Smooth muscle cell (in vitro differentiated cells): ENCODE measurements around the gene RAPGEF1. TPM values are rescaled to one million over a fixed set of nuclear protein-coding genes. Genes with fewer than 3 reads are reported as not detected.

Source experiments
- DNase-seq: peaks from one replicate; lab custom pipeline; 2025; ENCODE audit not compliant: unreplicated experiment; lab: John Stamatoyannopoulos, UW
- H2AFZ ChIP-seq: fragments of 200-600 bp; sonication (generic); 2 replicates; pipeline ENCODE4 v1.6.0; 2016; ENCODE audit warnings: antibody characterized with exemption, low read depth, mild to moderate bottlenecking
- H3F3A ChIP-seq: fragments of 200-600 bp; sonication (generic); 2 replicates; pipeline ENCODE4 v1.6.0; 2017; ENCODE audit warnings: antibody characterized with exemption, low read depth
- H3K27ac ChIP-seq: fragments of 200-600 bp; sonication (generic); 2 replicates; pipeline ENCODE4 v1.5.1; 2016; ENCODE audit warnings: low read depth, mild to moderate bottlenecking
- H3K27me3 ChIP-seq: fragments of 200-600 bp; sonication (generic); 2 replicates; pipeline ENCODE4 v1.6.1; 2016; ENCODE audit warnings: low read depth, mild to moderate bottlenecking
- H3K36me3 ChIP-seq: fragments of 200-600 bp; sonication (generic); 2 replicates; pipeline ENCODE4 v1.5.1; 2016; ENCODE audit warnings: low read depth
- H3K4me1 ChIP-seq: fragments of 200-600 bp; sonication (generic); 2 replicates; pipeline ENCODE4 v1.5.1; 2016; ENCODE audit warnings: low read depth
- H3K4me2 ChIP-seq: fragments of 200-600 bp; sonication (generic); 2 replicates; pipeline ENCODE4 v1.6.0; 2016; ENCODE audit warnings: mild to moderate bottlenecking
- H3K4me3 ChIP-seq: fragments of 200-600 bp; sonication (generic); 2 replicates; pipeline ENCODE4 v1.5.1; 2016; ENCODE audit warnings: mild to moderate bottlenecking
- H3K79me2 ChIP-seq: fragments of 200-600 bp; sonication (generic); 2 replicates; pipeline ENCODE4 v1.6.0; 2016; ENCODE audit warnings: low read depth, mild to moderate bottlenecking
- H3K9ac ChIP-seq: fragments of 200-600 bp; sonication (generic); 2 replicates; pipeline ENCODE4 v1.6.0; 2016; ENCODE audit warnings: low read depth
- H3K9me3 ChIP-seq: fragments of 200-600 bp; sonication (generic); replicated peaks from 2 replicates; pipeline ENCODE4 v1.5.1; 2016; ENCODE audit warnings: low read depth
- H4K20me1 ChIP-seq: fragments of 200-600 bp; sonication (generic); 2 replicates; pipeline ENCODE4 v1.6.0; 2016; ENCODE audit warnings: low read depth
- CTCF ChIP-seq: fragments of 200-600 bp; sonication (generic); IDR thresholded peaks from 2 replicates; pipeline ENCODE4 v1.5.1; 2017; ENCODE audit warnings: borderline replicate concordance, mild to moderate bottlenecking, antibody characterized with exemption; ENCODE audit not compliant: insufficient read depth, poor library complexity, severe bottlenecking
- WGBS: methylation state at CpG from one replicate; pipeline ENCODE4 v1.1.7; 2016; ENCODE audit warnings: low lambda C conversion rate; 5-methylcytosine and 5-hydroxymethylcytosine counted together
- polyA plus RNA-seq: library from polyadenylated mRNA; unstranded; fragments of >200 nt; fragmentation: Nextera tagmentation; extraction: Ambion mirVana; gene quantifications from 2 replicates; pipeline ENCODE4 v1.2.1, GENCODE V29; 2016
- total RNA-seq: library from RNA; depleted of rRNA; stranded (reverse); fragments of >200 nt; gene quantifications from 2 replicates; pipeline ENCODE4 v1.2.3, GENCODE V29; 2014

Gene RAPGEF1
- total and polyA plus RNA-seq, 2 experiments from 2014 or later: 16.4 to 17.8 TPM

- DNase-seq: no peak
- TF ChIP-seq CTCF: no peak
- H4K20me1 ChIP-seq: peaks cover 35% of the 10 kb centered on the region
- peaks cover 18% of the 10 kb centered on the region for H3K4me1 ChIP-seq
- peaks cover 17% of the 10 kb centered on the region for H3F3A ChIP-seq
- no peaks in the 10 kb centered on the region for H3K27me3 ChIP-seq
- H2AFZ ChIP-seq: no peak overlapping the region
- H3K4me3 ChIP-seq: no peak overlapping the region
- H3K4me2 ChIP-seq: no peak overlapping the region
- WGBS: 93% methylated on average over 5 of the region's 5 CpGs
- no peak overlapping the region for H3K27ac ChIP-seq
- no peaks in the 10 kb centered on the region for H3K36me3 ChIP-seq
- H3K79me2 ChIP-seq: peaks cover 59% of the 10 kb centered on the region
- no peaks in the 10 kb centered on the region for H3K9me3 ChIP-seq
- no peak overlapping the region for H3K9ac ChIP-seq
Measured at GRCh38 chr9:131715906-131716305, 24.0 kb downstream of the RAPGEF1 start.

- Histone ChIP-seq H4K20me1 (peaks cover 32% of the 10 kb centered on the region), H3K4me3 (no peak overlapping the region), H3K27ac (peak overlapping the region; percentile 89), H3K4me1 (peaks cover 18% of the 10 kb centered on the region), H3K79me2 (peaks cover 55% of the 10 kb centered on the region), H3K9me3 (no peaks in the 10 kb centered on the region), H3K27me3 (no peaks in the 10 kb centered on the region), H3K9ac (no peak overlapping the region), H3F3A (peaks cover 23% of the 10 kb centered on the region), H3K36me3 (no peaks in the 10 kb centered on the region), H2AFZ (no peak overlapping the region), H3K4me2 (no peak overlapping the region)
- no peak for DNase-seq
- 84% methylated on average over 9 of the region's 9 CpGs for WGBS
- TF ChIP-seq CTCF: no peak
Measured at GRCh38 chr9:131714821-131715220, 25.1 kb downstream of the RAPGEF1 start.

- no peak for TF ChIP-seq CTCF
- no peaks in the 10 kb centered on the region for H3K36me3 ChIP-seq
- 22% methylated on average over 10 of the region's 10 CpGs for WGBS
- H3K9me3 ChIP-seq: no peaks in the 10 kb centered on the region
- peak overlapping the region; percentile 51 for H2AFZ ChIP-seq
- peak overlapping the region; percentile 72 for H3K4me2 ChIP-seq
- peaks cover 18% of the 10 kb centered on the region for H3K4me1 ChIP-seq
- peaks cover 55% of the 10 kb centered on the region for H3K79me2 ChIP-seq
- H3K9ac ChIP-seq: peak overlapping the region; percentile 47
- H3K27ac ChIP-seq: peak overlapping the region; percentile 89
- no peak for DNase-seq
- H4K20me1 ChIP-seq: peaks cover 34% of the 10 kb centered on the region
- H3F3A ChIP-seq: peaks cover 29% of the 10 kb centered on the region
- no peaks in the 10 kb centered on the region for H3K27me3 ChIP-seq
- H3K4me3 ChIP-seq: no peak overlapping the region
Measured at GRCh38 chr9:131714161-131714646, 25.7 kb downstream of the RAPGEF1 start.

- Histone ChIP-seq H3K9me3 (no peaks in the 10 kb centered on the region), H3K27ac (peak overlapping the region; percentile 89), H3F3A (peaks cover 30% of the 10 kb centered on the region)
Measured at GRCh38 chr9:131713016-131713415, 26.9 kb downstream of the RAPGEF1 start.

More at GRCh38 chr9:131713016-131713415, 26.9 kb downstream of the RAPGEF1 start:
- H3K9ac ChIP-seq: peak overlapping the region; percentile 56
- 73% methylated on average over 8 of the region's 8 CpGs for WGBS
- H3K4me1 ChIP-seq: peaks cover 18% of the 10 kb centered on the region
- no peak for TF ChIP-seq CTCF
- peak overlapping the region; percentile 72 for H3K4me2 ChIP-seq
- no peak overlapping the region for H2AFZ ChIP-seq
- DNase-seq: no peak
- H3K4me3 ChIP-seq: no peak overlapping the region
- H3K36me3 ChIP-seq: no peaks in the 10 kb centered on the region
- peaks cover 55% of the 10 kb centered on the region for H3K79me2 ChIP-seq
- peaks cover 25% of the 10 kb centered on the region for H4K20me1 ChIP-seq
- H3K27me3 ChIP-seq: no peaks in the 10 kb centered on the region
